ENCODE data around the gene IL19. TPM values are rescaled to one million over a fixed set of nuclear protein-coding genes. Genes with fewer than 3 reads are reported as not detected.

Gene IL19
- total and polyA plus RNA-seq, 2 of the 13 experiments (the other 11 are each of a cell fraction or from before 2014, with no cell fraction given), result not detected

DNA sequence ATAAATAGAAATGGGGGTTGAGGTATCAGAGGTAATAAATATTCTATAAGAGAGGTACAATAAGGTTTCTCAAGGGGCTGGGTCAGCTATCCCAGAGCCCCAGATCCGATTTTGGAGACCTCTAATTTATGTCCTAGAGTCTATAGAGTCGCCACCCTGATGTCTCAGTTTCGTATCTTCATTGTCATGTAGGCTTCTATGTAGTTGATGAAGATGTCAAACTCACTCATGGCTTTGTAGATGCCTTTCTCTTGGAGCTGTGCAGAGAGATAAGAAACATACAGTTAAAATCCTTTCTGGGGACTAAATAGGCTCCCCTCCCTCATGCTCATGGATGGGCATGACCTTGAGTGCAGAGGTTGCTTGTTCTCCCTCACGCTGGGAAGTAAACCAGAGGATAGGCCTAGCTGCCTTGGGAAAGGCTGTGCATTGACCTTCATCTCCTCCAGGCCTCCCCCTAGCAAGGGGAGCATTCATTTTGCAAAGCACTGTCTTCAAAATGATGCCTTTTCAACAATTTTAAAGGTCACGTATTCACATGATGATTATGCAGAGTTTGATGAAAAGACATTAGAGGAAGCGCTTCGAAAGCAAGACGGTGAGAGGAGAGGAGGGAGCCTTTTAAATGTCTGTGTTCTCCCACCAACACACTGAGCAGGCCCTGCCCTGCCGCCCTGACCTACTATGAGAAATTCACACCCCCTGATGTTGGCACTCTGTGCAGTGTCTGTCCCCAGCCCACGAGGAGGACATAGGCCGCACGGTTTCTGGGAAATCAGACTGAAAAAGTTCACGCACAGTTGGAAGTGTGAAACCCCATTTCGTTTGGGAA lies 1.9 kb upstream of the IL19 start (continued):
- TF ChIP-seq, protein P1, sequence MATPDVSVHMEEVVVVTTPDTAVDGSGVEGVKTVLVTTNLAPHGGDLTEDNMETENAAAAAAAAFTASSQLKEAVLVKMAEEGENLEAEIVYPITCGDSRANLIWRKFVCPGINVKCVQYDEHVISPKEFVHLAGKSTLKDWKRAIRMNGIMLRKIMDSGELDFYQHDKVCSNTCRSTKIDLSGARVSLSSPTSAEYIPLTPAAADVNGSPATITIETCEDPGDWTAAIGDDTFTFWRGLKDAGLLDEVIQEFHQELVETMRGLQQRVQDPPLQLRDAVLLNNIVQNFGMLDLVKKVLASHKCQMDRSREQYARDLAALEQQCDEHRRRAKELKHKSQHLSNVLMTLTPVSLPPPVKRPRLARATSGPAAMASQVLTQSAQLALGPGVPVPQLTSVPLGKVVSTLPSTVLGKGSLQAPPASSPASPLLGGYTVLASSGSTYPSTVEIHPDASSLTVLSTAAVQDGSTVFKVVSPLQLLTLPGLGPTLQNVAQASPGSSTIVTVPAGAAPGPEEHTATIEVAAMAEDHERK (CRISPR knock-in tag; IDR thresholded peaks at IDR 0.05; ENCODE audit: low read depth), result no peak
- no peak for TF ChIP-seq RBAK (CRISPR knock-in tag; IDR thresholded peaks at IDR 0.05)
- no peak for TF ChIP-seq ZNF749 (CRISPR knock-in tag; IDR thresholded peaks at IDR 0.05; ENCODE audit: borderline replicate concordance)

DNA sequence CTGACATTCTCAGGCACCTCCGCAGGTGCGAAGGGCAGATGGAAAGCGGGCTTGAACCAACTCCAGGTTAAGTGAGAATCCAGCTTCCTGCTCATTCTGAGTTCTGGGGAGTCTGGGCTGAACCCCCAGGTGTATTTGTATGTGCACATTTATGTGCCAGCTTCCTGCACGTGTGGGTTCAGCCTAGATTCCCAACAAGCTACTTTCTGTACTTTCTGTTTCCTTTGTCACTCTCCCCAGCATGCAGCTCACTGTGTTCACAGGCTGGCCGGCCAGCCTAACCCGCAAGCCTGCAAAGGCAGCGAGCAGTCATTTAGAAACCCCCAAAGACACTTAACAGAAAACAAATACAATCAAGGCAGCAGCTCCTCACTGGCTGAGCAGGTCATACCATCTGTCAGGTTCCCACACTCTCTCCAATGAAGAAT lies 1.3 kb upstream of the IL19 start:
- H3K9me3 ChIP-seq (ENCODE audit: low read length), result no peaks in the 10 kb centered on the region
- no peak overlapping the region for H3K27ac ChIP-seq (ENCODE audit: extremely low read length, insufficient read depth, low read length)
- H3K9ac ChIP-seq (ENCODE audit: insufficient read depth, low read depth, low read length), result no peak overlapping the region
- DNase-seq (ENCODE audit: low spot score), result no peak
- no TSS peak for BruUV-seq (replicated peaks)
- peaks cover 0 to 17% of the 10 kb centered on the region in 2 experiments; a peak in 3 of 5 replicates for H3K27me3 ChIP-seq (ENCODE audit: control insufficient read depth in 1 of 2, insufficient read depth in 2 of 2, low read length in 2 of 2)
- H2AFZ ChIP-seq (ENCODE audit: low read length), result no peak overlapping the region
- H3K4me1 ChIP-seq (ENCODE audit: insufficient read depth, low read length), result peaks cover 10% of the 10 kb centered on the region; the same call in 1 of the 2 replicates
- ChIA-PET POLR2A (no interaction called here), CTCF (ENCODE audit: low intra/inter-chr PET ratio, low total read pairs) (no interaction called here)
- in situ Hi-C loops (cut with HindIII; ENCODE audit: extremely low pct_ligation_motif_present, low pct_unique_long_range_greater_than_20kb) (no loop called here), intact Hi-C loops (cut with micrococcal nuclease; ENCODE audit: unreplicated experiment) (no loop called here)
- H3K36me3 ChIP-seq (replicated peaks in 1 of 2; ENCODE audit: control insufficient read depth in 1 of 2, insufficient read depth in 2 of 2, low read length in 2 of 2), result no peaks in the 10 kb centered on the region
- ATAC-seq, result no peak
- no peak for FAIRE-seq
- no peak overlapping the region for H3K4me3 ChIP-seq (replicated peaks in 1 of 3; ENCODE audit: insufficient read depth in 1 of 3, low read depth in 2 of 3, low read length in 3 of 3)
- no peaks in the 10 kb centered on the region for H3K79me2 ChIP-seq (ENCODE audit: insufficient read depth, low read length)
- 27% methylated on average over 7 of the region's 7 CpGs for WGBS (ENCODE audit: low lambda C conversion rate)
- no peaks in the 10 kb centered on the region for H4K20me1 ChIP-seq (ENCODE audit: insufficient read depth, low read length)
- TF ChIP-seq AHR (CRISPR knock-in tag; IDR thresholded peaks at IDR 0.05) (no peak), RELA (CRISPR knock-in tag; IDR thresholded peaks at IDR 0.05) (no peak), ZBTB25 (CRISPR knock-in tag; IDR thresholded peaks at IDR 0.05) (no peak), REPIN1 (CRISPR knock-in tag; IDR thresholded peaks at IDR 0.05; ENCODE audit: borderline replicate concordance, low read depth) (no peak), ZNF367 (CRISPR knock-in tag; IDR thresholded peaks at IDR 0.05; ENCODE audit: borderline replicate concordance) (no peak)
- TF ChIP-seq, protein P2, sequence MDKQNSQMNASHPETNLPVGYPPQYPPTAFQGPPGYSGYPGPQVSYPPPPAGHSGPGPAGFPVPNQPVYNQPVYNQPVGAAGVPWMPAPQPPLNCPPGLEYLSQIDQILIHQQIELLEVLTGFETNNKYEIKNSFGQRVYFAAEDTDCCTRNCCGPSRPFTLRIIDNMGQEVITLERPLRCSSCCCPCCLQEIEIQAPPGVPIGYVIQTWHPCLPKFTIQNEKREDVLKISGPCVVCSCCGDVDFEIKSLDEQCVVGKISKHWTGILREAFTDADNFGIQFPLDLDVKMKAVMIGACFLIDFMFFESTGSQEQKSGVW (CRISPR knock-in tag; IDR thresholded peaks at IDR 0.05; ENCODE audit: borderline replicate concordance), result no peak
- TF ChIP-seq, protein P3, sequence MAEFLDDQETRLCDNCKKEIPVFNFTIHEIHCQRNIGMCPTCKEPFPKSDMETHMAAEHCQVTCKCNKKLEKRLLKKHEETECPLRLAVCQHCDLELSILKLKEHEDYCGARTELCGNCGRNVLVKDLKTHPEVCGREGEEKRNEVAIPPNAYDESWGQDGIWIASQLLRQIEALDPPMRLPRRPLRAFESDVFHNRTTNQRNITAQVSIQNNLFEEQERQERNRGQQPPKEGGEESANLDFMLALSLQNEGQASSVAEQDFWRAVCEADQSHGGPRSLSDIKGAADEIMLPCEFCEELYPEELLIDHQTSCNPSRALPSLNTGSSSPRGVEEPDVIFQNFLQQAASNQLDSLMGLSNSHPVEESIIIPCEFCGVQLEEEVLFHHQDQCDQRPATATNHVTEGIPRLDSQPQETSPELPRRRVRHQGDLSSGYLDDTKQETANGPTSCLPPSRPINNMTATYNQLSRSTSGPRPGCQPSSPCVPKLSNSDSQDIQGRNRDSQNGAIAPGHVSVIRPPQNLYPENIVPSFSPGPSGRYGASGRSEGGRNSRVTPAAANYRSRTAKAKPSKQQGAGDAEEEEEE (CRISPR knock-in tag; IDR thresholded peaks at IDR 0.05; ENCODE audit: borderline replicate concordance), result no peak
- H3K4me2 ChIP-seq (ENCODE audit: low read depth, low read length), result no peak overlapping the region
